KOPT-K1 (cell line): ENCODE measurements around the gene ZNF827.

ENCODE experiments used
- H3K27ac ChIP-seq: fragments of 200-600 bp; sonication (generic); 2 replicates; pipeline ENCODE4 v1.5.1; 2016; ENCODE audit warnings: antibody characterized with exemption, mild to moderate bottlenecking, low read depth, low read length; ENCODE audit not compliant: poor library complexity, severe bottlenecking
- H3K36me3 ChIP-seq: fragments of 200-600 bp; sonication (generic); 2 replicates; pipeline ENCODE4 v1.5.1; 2017; ENCODE audit warnings: antibody characterized with exemption, mild to moderate bottlenecking, low read length, moderate library complexity; ENCODE audit not compliant: insufficient read depth
- H3K9me3 ChIP-seq: fragments of 200-600 bp; sonication (generic); 2 replicates; pipeline ENCODE4 v1.5.1; 2017; ENCODE audit warnings: antibody characterized with exemption, low read length, mild to moderate bottlenecking; ENCODE audit not compliant: insufficient read depth, poor library complexity, severe bottlenecking

The ZNF827 gene

GRCh38 chr4:145796346-145796745, 142.3 kb downstream of the ZNF827 start:
- no peak overlapping the region for H3K27ac ChIP-seq
- H3K9me3 ChIP-seq = no peaks in the 10 kb centered on the region
- H3K36me3 ChIP-seq = no peaks in the 10 kb centered on the region

- no peak overlapping the region for H3K27ac ChIP-seq
- H3K9me3 ChIP-seq = no peaks in the 10 kb centered on the region
Measured at GRCh38 chr4:145795521-145795920, 143.1 kb downstream of the ZNF827 start.

GRCh38 chr4:145792429-145792828, 146.2 kb downstream of the ZNF827 start:
- no peaks in the 10 kb centered on the region for H3K9me3 ChIP-seq
- no peaks in the 10 kb centered on the region for H3K36me3 ChIP-seq
- H3K27ac ChIP-seq = no peak overlapping the region

More at GRCh38 chr4:145795521-145795920, 143.1 kb downstream of the ZNF827 start:
- no peaks in the 10 kb centered on the region for H3K36me3 ChIP-seq

GRCh38 chr4:145791988-145792387, 146.6 kb downstream of the ZNF827 start:
- Histone ChIP-seq H3K27ac (no peak overlapping the region), H3K36me3 (no peaks in the 10 kb centered on the region), H3K9me3 (no peaks in the 10 kb centered on the region)

- Histone ChIP-seq H3K9me3 (peaks cover 4% of the 10 kb centered on the region), H3K36me3 (no peaks in the 10 kb centered on the region), H3K27ac (no peak overlapping the region)
Measured at GRCh38 chr4:145788755-145789154, 149.9 kb downstream of the ZNF827 start.

- no peaks in the 10 kb centered on the region for H3K36me3 ChIP-seq
Measured at GRCh38 chr4:145786830-145787229, 151.8 kb downstream of the ZNF827 start.

GRCh38 chr4:145786261-145786660, 152.4 kb downstream of the ZNF827 start:
- Histone ChIP-seq H3K9me3 (peaks cover 4% of the 10 kb centered on the region), H3K36me3 (no peaks in the 10 kb centered on the region), H3K27ac (no peak overlapping the region)

More at GRCh38 chr4:145786830-145787229, 151.8 kb downstream of the ZNF827 start:
- no peak overlapping the region for H3K27ac ChIP-seq
- peaks cover 4% of the 10 kb centered on the region for H3K9me3 ChIP-seq

- Histone ChIP-seq H3K9me3 (peaks cover 4% of the 10 kb centered on the region), H3K36me3 (no peaks in the 10 kb centered on the region), H3K27ac (no peak overlapping the region)
Measured at GRCh38 chr4:145785391-145786008, 153.1 kb downstream of the ZNF827 start.

- Histone ChIP-seq H3K36me3 (no peaks in the 10 kb centered on the region), H3K9me3 (peaks cover 4% of the 10 kb centered on the region), H3K27ac (no peak overlapping the region)
Measured at GRCh38 chr4:145784036-145784435, 154.6 kb downstream of the ZNF827 start.

- Histone ChIP-seq H3K9me3 (peaks cover 4% of the 10 kb centered on the region), H3K27ac (no peak overlapping the region), H3K36me3 (no peaks in the 10 kb centered on the region)
Measured at GRCh38 chr4:145782756-145783155, 155.9 kb downstream of the ZNF827 start.

- Histone ChIP-seq H3K9me3 (peaks cover 4% of the 10 kb centered on the region), H3K27ac (no peak overlapping the region), H3K36me3 (no peaks in the 10 kb centered on the region)
Measured at GRCh38 chr4:145781351-145781750, 157.3 kb downstream of the ZNF827 start.

GRCh38 chr4:145779319-145779801, 159.3 kb downstream of the ZNF827 start:
- H3K9me3 ChIP-seq = peaks cover 4% of the 10 kb centered on the region
- H3K27ac ChIP-seq = no peak overlapping the region
- H3K36me3 ChIP-seq = peaks cover 6% of the 10 kb centered on the region; the same call in 1 of the 2 replicates

- Histone ChIP-seq H3K36me3 (peaks cover 20% of the 10 kb centered on the region; the same call in 1 of the 2 replicates), H3K9me3 (no peaks in the 10 kb centered on the region), H3K27ac (no peak overlapping the region)
Measured at GRCh38 chr4:145776208-145776607, 162.4 kb downstream of the ZNF827 start.

- Histone ChIP-seq H3K9me3 (no peaks in the 10 kb centered on the region), H3K36me3 (peaks cover 20% of the 10 kb centered on the region; the same call in 1 of the 2 replicates), H3K27ac (no peak overlapping the region)
Measured at GRCh38 chr4:145775406-145775805, 163.2 kb downstream of the ZNF827 start.

- Histone ChIP-seq H3K27ac (no peak overlapping the region), H3K36me3 (peaks cover 20% of the 10 kb centered on the region; the same call in 1 of the 2 replicates), H3K9me3 (no peaks in the 10 kb centered on the region)
Measured at GRCh38 chr4:145774473-145774872, 164.2 kb downstream of the ZNF827 start.
